Islet precursor cell (in vitro differentiated cells): ENCODE results near the gene FMNL2.

ENCODE experiments used
- DNase-seq: peaks from one replicate; pipeline ENCODE4 v3.0.0-alpha.2; 2018

FMNL2 gene

DNA sequence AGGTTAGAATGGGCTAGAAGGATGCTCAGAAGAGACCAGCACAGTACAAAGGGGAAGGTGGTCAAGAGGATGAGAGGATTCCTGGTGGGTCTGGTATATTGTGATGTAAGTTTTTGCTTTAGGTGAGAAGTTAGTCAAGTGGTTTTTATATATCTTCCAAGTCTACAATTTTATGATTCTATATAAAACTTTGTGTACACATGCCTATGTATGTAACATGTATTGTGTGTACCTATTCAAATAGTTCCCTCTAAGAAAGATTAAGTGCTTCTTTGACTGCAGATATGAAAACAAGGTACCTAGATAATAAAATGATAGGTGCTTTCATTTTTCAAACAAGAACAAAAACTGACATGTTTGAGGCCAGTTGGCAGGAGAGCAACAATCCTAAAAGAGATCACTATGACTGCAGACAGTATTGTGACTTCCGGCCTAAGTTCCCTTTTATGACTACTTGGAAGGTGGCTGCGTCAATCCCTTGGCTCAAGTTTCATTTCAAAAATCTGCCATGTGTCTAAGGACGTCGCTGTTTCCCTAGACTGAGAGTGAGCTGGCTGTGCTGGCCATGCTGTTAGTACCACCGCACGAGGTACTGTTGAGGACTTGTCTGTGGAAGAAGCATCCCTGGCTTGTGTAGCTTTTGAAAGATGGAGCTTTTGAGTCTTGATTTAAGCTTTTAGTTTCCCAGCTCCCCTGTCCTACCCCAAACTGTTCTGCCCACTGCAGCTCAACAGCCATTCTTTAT lies 259.2 kb downstream of the FMNL2 start:
- DNase-seq, result no peak

DNA sequence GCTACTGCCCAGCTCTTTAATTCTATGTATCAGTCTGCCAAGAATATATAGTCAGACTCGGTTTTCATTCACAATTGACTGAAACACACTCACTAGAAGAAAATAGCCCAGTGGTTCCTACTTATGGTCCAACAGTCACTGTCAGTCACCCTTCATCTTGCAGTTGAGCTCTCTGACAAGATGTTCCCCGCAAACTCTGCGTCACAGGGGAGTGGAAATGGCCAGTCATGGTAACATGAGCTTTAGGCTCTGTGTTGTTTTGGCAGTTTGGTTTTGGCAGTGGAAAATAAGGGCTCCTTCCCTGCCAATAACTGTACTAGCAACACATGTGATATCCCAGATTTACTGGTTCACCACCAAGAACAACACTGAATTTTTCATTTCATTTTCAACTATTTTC lies 259.8 kb downstream of the FMNL2 start:
- no peak for DNase-seq

DNA sequence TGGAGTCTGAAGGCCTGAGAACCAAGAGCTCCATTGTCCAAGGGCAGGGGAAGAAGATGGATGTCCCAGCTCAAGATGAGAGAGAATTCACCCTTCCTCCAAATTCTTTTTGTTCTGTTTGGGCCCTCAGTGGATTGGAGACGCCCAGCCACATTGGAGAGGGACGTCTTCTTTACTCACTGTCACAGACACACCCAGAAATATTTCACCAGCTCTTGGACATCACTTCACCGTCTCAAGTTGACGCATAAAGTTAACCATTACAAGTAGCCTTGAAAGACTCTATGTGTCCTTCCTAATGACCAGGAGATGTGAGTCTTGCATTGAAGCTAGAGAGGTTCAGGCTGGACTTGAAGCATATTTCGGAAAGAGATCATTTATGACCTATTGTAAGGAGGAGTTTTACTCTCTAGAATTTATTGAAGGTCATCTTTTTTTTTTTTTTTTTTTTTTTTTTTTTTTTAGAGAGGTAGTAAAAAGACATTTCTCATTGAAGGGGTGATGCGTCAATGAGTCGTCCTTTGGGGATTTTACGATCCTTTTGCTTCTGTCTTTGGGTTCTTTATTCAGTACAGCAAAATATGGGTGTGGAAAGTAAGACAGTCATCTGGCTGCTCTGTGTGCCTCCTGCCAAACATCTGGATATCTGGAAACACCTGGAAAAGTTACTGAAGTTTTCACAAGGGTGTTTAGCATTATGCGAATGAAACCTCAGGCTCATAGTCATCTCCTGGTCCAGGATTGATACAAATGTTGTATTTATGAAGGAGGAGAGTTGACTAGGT lies 264.2 kb downstream of the FMNL2 start:
- DNase-seq, result no peak

DNA sequence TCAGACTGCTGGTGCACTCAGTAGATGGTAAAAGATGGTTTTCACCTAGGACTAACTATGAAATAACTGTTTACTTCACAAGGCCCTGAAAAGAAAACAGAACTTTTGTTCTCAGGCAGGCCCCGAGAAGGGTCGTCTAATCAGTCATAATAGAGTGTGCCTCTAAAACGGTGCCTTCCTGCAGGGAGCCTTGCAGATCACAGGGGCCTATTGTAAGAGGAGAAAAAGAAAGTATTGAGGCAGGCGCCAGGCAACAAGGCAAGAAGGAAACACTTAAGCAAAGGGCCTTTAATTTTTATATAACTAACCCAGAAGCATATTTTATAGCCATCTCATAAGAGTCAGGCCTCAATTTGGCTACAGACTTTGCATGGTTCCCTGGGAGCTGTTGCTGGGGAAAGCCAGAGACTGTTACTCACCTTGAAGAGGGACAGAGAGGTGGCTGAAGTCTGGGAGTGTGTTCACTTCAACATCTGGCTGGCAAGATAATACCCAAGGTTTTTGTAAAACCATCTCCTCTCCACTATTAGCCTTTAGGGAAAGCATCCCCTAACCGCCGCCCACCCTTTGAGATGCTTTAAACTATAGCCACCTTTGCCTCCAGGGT lies 265.2 kb downstream of the FMNL2 start:
- DNase-seq, result no peak

GRCh38 chr2:152600697-152601096 lies 265.7 kb downstream of the FMNL2 start:
- no peak for DNase-seq

GRCh38 chr2:152602750-152603149 lies 267.8 kb downstream of the FMNL2 start:
- no peak for DNase-seq

DNA sequence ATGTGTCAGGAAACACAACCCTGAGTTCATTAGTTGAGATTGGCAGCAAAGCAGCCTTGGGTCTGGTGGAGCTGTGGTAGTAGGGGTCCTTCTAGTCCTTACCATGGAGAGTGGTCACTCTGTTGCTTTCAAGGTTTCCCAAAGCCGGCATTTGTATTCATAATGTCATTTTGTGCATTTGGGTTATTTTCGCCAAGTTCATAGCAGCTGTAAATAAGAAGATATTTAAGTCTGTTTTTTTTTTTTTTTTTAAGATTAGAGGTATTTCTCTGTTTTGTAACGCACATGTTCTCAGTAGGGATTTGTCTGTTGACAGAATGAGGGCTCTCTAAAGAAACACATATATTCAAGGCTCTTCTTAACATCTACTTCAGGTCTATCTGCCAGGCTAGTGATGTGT lies 268.2 kb downstream of the FMNL2 start:
- no peak for DNase-seq

GRCh38 chr2:152606081-152606480 lies 271.1 kb downstream of the FMNL2 start:
- DNase-seq, result no peak

GRCh38 chr2:152606941-152607340 lies 272.0 kb downstream of the FMNL2 start:
- no peak for DNase-seq

- no peak for DNase-seq
Measured at GRCh38 chr2:152607793-152608300, 272.9 kb downstream of the FMNL2 start.

- DNase-seq, result no peak
Measured at GRCh38 chr2:152609154-152609553, 274.2 kb downstream of the FMNL2 start.

DNA sequence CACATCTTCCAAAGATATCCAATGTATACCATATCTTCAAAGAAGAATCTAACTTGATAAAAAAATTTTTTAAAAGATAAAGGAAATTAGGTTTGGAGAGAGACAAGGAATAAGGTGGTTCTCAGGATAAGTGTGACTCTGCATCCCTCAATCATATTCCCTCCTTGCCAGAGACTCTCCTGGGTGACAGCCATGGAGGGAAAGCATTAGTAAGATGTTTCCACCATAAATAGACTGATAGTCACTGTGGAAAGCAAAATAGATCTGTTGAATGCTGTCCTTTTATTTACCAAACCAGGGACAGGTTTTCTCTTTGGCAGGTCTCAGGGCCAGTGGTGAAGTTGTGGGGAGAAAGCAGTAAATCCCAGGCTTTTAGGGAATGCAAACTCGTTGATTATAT lies 274.7 kb downstream of the FMNL2 start:
- DNase-seq, result no peak

GRCh38 chr2:152611458-152612231 lies 276.7 kb downstream of the FMNL2 start:
- DNase-seq, result no peak

GRCh38 chr2:152613235-152613634 lies 278.3 kb downstream of the FMNL2 start:
- DNase-seq, result no peak

DNA sequence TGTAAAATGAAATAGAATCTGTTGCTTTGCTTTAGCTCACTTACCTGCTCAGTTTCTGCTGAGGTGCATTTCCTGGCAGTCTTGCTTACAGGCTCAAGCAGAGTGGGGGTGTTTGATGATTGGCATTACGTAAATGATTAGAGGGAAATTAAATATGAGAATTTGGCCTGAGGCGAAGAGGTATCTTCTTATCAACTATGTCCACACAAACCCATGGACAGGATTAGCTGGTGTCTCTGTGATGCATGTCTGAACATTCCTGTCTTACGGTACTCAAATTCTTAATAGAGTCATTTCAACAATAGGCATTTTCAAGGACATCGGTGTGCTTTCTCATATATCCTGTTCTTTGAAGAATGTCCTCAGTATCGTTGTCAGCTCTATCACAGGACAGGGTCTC lies 280.2 kb downstream of the FMNL2 start:
- DNase-seq, result no peak

DNA sequence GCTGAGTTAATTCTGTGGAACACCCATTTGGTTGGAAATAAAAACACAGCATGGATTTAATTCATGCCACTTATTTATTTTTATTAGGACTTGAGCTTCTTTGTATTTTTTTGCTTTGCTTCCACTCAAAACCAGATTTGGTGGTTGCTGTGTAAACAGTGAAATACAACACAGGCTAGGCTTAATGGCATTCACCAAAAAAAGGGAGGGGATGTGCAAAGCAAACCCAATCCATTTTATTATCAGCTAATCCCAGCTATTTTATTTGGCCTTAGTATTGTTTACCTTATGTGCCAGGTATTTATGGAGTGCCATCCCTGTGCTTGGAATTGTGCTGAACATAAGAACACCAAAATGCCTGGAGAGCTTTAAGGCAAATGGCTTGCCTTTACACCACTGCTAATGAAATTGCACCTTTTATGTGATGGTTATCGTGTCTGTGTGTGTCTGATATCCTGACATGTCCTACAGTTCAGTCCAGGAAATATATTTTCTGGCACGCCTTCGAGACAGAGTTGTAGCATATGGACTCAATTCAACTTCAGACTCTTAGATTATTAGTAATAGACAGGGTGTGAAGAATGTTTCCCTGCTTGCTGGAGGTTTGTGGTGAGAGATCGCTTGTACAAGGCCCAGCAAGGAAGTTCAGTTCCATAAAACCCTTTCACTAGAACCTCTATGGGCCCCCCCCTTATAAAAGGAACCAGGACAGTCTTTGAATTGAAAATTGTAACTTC lies 282.6 kb downstream of the FMNL2 start:
- DNase-seq, result no peak

DNA sequence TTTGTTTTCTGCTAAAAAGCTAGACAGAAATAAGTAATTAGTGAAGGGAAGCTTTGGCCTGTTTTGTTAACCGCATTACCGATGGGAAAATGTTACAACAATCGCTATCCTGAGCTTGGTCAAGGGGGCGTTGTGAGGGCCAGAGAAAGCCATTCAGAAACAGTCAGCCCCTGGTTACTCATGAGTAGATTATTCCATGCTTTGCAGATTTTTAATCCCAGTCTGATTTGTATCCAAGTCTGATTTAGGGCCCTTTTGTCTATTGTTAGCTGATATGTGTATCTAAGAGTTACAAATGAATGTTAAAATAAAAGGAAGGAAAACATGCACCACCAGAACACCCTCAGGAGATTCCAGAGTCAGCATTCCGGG lies 283.2 kb downstream of the FMNL2 start:
- DNase-seq, result no peak

- no peak for DNase-seq
Measured at GRCh38 chr2:152620208-152620607, 285.2 kb downstream of the FMNL2 start.

DNA sequence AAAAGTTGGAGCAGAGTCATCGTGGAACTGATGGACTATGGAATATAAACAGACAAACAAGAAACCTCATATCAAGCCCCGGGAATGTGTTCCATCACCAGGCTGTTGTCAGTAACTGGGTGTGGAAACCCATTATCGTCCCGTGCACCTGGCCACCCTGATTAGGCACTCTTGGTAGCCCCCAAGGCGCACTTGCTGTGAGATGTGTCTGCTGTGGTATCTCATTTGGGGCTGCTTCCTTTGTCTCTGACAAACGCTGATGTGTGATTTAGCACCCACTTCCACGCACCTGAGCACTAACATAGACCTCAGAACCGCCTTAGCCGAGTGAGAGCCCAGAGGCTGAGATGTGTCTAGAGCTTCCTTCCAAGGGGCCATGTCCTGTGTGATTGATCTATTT lies 286.0 kb downstream of the FMNL2 start:
- DNase-seq, result no peak

- no peak for DNase-seq
Measured at GRCh38 chr2:152622219-152622618, 287.2 kb downstream of the FMNL2 start.

- DNase-seq, result peak; percentile 86
Measured at GRCh38 chr2:152623076-152623740, 288.2 kb downstream of the FMNL2 start.

DNA sequence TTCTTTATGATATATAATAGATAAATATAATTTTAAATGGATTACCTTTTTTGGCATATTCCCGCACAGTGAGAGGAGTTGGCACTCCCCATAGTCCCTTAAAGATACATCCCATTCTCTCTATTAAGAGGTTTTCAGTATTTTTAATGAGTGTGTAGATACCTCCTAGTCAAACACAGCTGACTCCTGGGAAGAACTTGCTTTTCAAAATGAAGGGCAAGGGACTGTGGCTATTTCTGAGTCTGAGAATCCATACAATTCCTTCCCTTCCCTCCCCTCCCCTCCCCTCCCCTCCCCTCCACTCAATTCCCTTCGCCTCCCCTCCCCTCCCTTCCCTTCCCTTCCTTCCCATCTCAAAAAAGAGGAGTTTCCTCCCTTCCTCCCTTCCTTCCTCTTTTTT lies 288.8 kb downstream of the FMNL2 start:
- DNase-seq, result no peak
